ENCODE data around the gene LRRC75A.
"Not testable (repeated sequence)": the region's sequence is repeated elsewhere in the genome, so short reads cannot be mapped to it uniquely, and the experiment has no call there.

Gene LRRC75A

GRCh38 chr17:16471295-16471694 lies 20.7 kb downstream of the LRRC75A start:
- no peak for DNase-seq

- DNase-seq = no peak
Observed at GRCh38 chr17:16470265-16470664, 21.7 kb downstream of the LRRC75A start.

GRCh38 chr17:16468428-16468992 lies 23.5 kb downstream of the LRRC75A start:
- no peak for DNase-seq

- no peak for DNase-seq
Observed at GRCh38 chr17:16467886-16468285, 24.1 kb downstream of the LRRC75A start.

- DNase-seq = no peak
Observed at GRCh38 chr17:16467044-16467443, 24.9 kb downstream of the LRRC75A start.

GRCh38 chr17:16466407-16466806 lies 25.6 kb downstream of the LRRC75A start:
- DNase-seq = no peak

GRCh38 chr17:16465861-16466338 lies 26.1 kb downstream of the LRRC75A start:
- DNase-seq = no peak

- no peak for DNase-seq
Observed at GRCh38 chr17:16465052-16465312, 27.0 kb downstream of the LRRC75A start.

GRCh38 chr17:16464303-16465051 lies 27.5 kb downstream of the LRRC75A start:
- DNase-seq = no peak

GRCh38 chr17:16463358-16464302 lies 28.4 kb downstream of the LRRC75A start:
- DNase-seq = no peak

- DNase-seq = no peak
Observed at GRCh38 chr17:16462070-16462864, 29.7 kb downstream of the LRRC75A start.

GRCh38 chr17:16461606-16461866 lies 30.5 kb downstream of the LRRC75A start:
- no peak for DNase-seq

- no peak for DNase-seq
Observed at GRCh38 chr17:16460796-16461605, 31.0 kb downstream of the LRRC75A start.

- DNase-seq = no peak
Observed at GRCh38 chr17:16459855-16460550, 32.0 kb downstream of the LRRC75A start.

GRCh38 chr17:16459271-16459670 lies 32.7 kb downstream of the LRRC75A start:
- no peak for DNase-seq

GRCh38 chr17:16456742-16457316 lies 35.2 kb downstream of the LRRC75A start:
- no peak for DNase-seq

GRCh38 chr17:16455997-16456741 lies 35.8 kb downstream of the LRRC75A start:
- no peak for DNase-seq

- DNase-seq = no peak
Observed at GRCh38 chr17:16453493-16453851, 38.5 kb downstream of the LRRC75A start.

- not testable (repeated sequence) for DNase-seq
Observed at GRCh38 chr17:16452268-16452667, 39.7 kb downstream of the LRRC75A start.

- DNase-seq = no peak
Observed at GRCh38 chr17:16450028-16450427, 42.0 kb downstream of the LRRC75A start.

All from activated CD4-positive, alpha-beta T cell treated with anti-CD3 and anti-CD28 coated beads for 4 hours (primary cell).